GM12878 (cell line): ENCODE results near the gene NUP210. TPM values are rescaled to one million over a fixed set of nuclear protein-coding genes. Genes with fewer than 3 reads are reported as not detected.

Experiments used
- ATAC-seq: fragments of 200-7000 bp; cut with Tn5 transposase; 3 replicates; pipeline ENCODE4 v1.9.1; 2020; ENCODE audit warnings: mild to moderate bottlenecking, moderate library complexity
- BruUV-seq: library from RNA; stranded (reverse); fragments of 400-500 nt; replicated peaks from 2 replicates; lab custom pipeline; 2021; lab: Mats Ljungman, UMichigan
- CTCF ChIA-PET: fragments of 300-600 bp; sonication (Branson Sonifier 250); formaldehyde crosslinking; extraction: SDS; loops from one replicate; lab custom pipeline; 2021; ENCODE audit warnings: inconsistent platforms; lab: Yijun Ruan, JAX
- POLR2A ChIA-PET: fragments of 350-600 bp; formaldehyde crosslinking; extraction: SDS; loops from one replicate; lab custom pipeline; 2021; ENCODE audit warnings: inconsistent platforms; lab: Charles Lee
- RAD21 ChIA-PET: fragments of 300-600 bp; sonication (Branson Sonifier 250); formaldehyde crosslinking; loops from one replicate; lab custom pipeline; 2023; ENCODE audit warnings: antibody characterized with exemption; ENCODE audit not compliant: unreplicated experiment; lab: Charles Lee
- SMC1A ChIA-PET: fragments of 300-600 bp; sonication (Branson Sonifier 250); formaldehyde crosslinking; loops from one replicate; lab custom pipeline; 2023; ENCODE audit not compliant: unreplicated experiment, uncharacterized antibody; lab: Charles Lee
- DNase-seq: peaks from one replicate; pipeline ENCODE4 v3.0.0-alpha.2; 2011; ENCODE audit warnings: low read depth, low spot score
- FAIRE-seq: peaks from 3 replicates; lab custom pipeline; 2011; peaks lifted over from hg19 to GRCh38; lab: Jason Lieb, UNC
- H2AFZ ChIP-seq: 2 replicates; pipeline ENCODE4 v1.6.0; 2011; ENCODE audit warnings: low read depth, low read length, control low read depth; ENCODE audit not compliant: control insufficient read depth
- H3K27ac ChIP-seq: 2 replicates; pipeline ENCODE4 v1.5.1; 2011; ENCODE audit warnings: control low read depth; ENCODE audit not compliant: control insufficient read depth, insufficient read depth
- H3K27me3 ChIP-seq, 2 experiments: replicated peaks in 1 of 2; 2 replicates each; pipeline versions ENCODE4 v1.6.0 to v1.6.1; 2011; ENCODE audit warnings: low read length in 1 of 2; ENCODE audit not compliant: control insufficient read depth in 2 of 2, insufficient read depth in 2 of 2
- H3K36me3 ChIP-seq, 2 experiments: 2 replicates each; pipeline ENCODE4 v1.5.1; 2011; ENCODE audit warnings: low read length in 1 of 2; ENCODE audit not compliant: control insufficient read depth in 2 of 2, insufficient read depth in 2 of 2
- H3K4me1 ChIP-seq: 2 replicates; pipeline ENCODE4 v1.6.1; 2011; ENCODE audit warnings: mild to moderate bottlenecking, low read length, moderate library complexity, mixed read lengths; ENCODE audit not compliant: control insufficient read depth, insufficient read depth
- H3K4me2 ChIP-seq: 2 replicates; pipeline ENCODE4 v1.6.0; 2011; ENCODE audit warnings: control low read depth; ENCODE audit not compliant: control insufficient read depth, insufficient read depth
- H3K4me3 ChIP-seq: fragments of 200-600 bp; sonication (generic); 2 replicates; pipeline ENCODE4 v1.5.1; 2016
- H3K79me2 ChIP-seq: 2 replicates; pipeline ENCODE4 v1.6.0; 2011; ENCODE audit warnings: low read length; ENCODE audit not compliant: control insufficient read depth, insufficient read depth
- H3K9ac ChIP-seq: 2 replicates; pipeline ENCODE4 v1.8.0; 2011; ENCODE audit warnings: low read length, control low read depth, mixed read lengths; ENCODE audit not compliant: control insufficient read depth, insufficient read depth
- H3K9me3 ChIP-seq: replicated peaks from 3 replicates; pipeline ENCODE4 v1.5.1; 2011; ENCODE audit warnings: mild to moderate bottlenecking, low read length; ENCODE audit not compliant: control insufficient read depth, insufficient read depth
- H4K20me1 ChIP-seq: 2 replicates; pipeline ENCODE4 v1.6.0; 2011; ENCODE audit not compliant: control insufficient read depth, insufficient read depth
- BMI1 ChIP-seq: fragments of 450-650 bp; IDR thresholded peaks from 2 replicates; pipeline ENCODE4 v1.6.1; 2016; ENCODE audit warnings: mild to moderate bottlenecking, moderate library complexity, borderline replicate concordance
- CHD4 ChIP-seq: fragments of 200-600 bp; sonication (generic); IDR thresholded peaks from 2 replicates; pipeline ENCODE4 v1.6.1; 2016; ENCODE audit warnings: mild to moderate bottlenecking
- SMAD5 ChIP-seq: IDR thresholded peaks from 2 replicates; pipeline ENCODE4 v1.6.1; 2016; ENCODE audit warnings: antibody characterized with exemption, low read depth
- WGBS: methylation state at CpG from one replicate; pipeline ENCODE4 v1.1.6; 2016; ENCODE audit warnings: low lambda C conversion rate; ENCODE audit not compliant: insufficient replicate concordance, insufficient coverage; ENCODE audit errors: missing lambda C conversion rate; 5-methylcytosine and 5-hydroxymethylcytosine counted together
- in situ Hi-C: fragments of 300-500 bp; cut with MboI; formaldehyde crosslinking; loops from 9 replicates; pipeline ENCODE4 v1.14.3; 2018; ENCODE audit warnings: mixed read lengths
- intact Hi-C: fragments of 100-400 bp; cut with micrococcal nuclease; formaldehyde crosslinking; loops from one replicate; pipeline ENCODE4 v1.14.2; 2022; ENCODE audit not compliant: unreplicated experiment
- polyA plus RNA-seq, 11 experiments: library from polyadenylated mRNA; depleted of rRNA in 4 of 11; unstranded in 6 of 11; stranded (reverse) in 5 of 11; fragments of >200 nt; fragmentation: Nextera tagmentation in 4 of 11; fragmentation: Illumina TruSeq in 1 of 11; extraction: Ambion mirVana in 4 of 11; extraction: Trizol in 1 of 11; gene quantifications; 1 replicate in 1 of 11; 2 replicates in 10 of 11; pipeline versions ENCODE4 v1.2.1 to v1.2.3, GENCODE V29; 2011 to 2016; ENCODE audit warnings: inconsistent platforms in 2 of 11, missing spikeins in 2 of 11, low read depth in 1 of 11
- total RNA-seq, 4 experiments: library from RNA; depleted of rRNA in 3 of 4; stranded (reverse); fragments of >200 nt in 3 of 4; fragmentation: Illumina TruSeq in 1 of 4; extraction: Trizol in 1 of 4; gene quantifications; 2 replicates each; pipeline versions ENCODE4 v1.2.1 to v1.2.3, GENCODE V29; 2013 to 2021
- TF ChIP-seq, protein P1 (sequence below): fragments of 450-650 bp; IDR thresholded peaks from 2 replicates; pipeline ENCODE4 v1.6.1; 2017; ENCODE audit warnings: mild to moderate bottlenecking, moderate library complexity
- TF ChIP-seq, protein P2 (sequence below): fragments of 150-350 bp; IDR thresholded peaks from 2 replicates; pipeline ENCODE4 v1.6.1; 2014; ENCODE audit warnings: mild to moderate bottlenecking, low read depth, low read length
- TF ChIP-seq, protein P3 (sequence below): fragments of 450-650 bp; IDR thresholded peaks from 2 replicates; pipeline ENCODE4 v1.6.1; 2018; ENCODE audit warnings: mild to moderate bottlenecking, low read depth, moderate library complexity; ENCODE audit not compliant: partially characterized antibody
- TF ChIP-seq, protein P4 (sequence below): fragments of 450-650 bp; IDR thresholded peaks from 2 replicates; pipeline ENCODE4 v1.6.1; 2016; ENCODE audit warnings: mild to moderate bottlenecking
- TF ChIP-seq, protein P5 (sequence below): IDR thresholded peaks from 2 replicates; pipeline ENCODE4 v1.6.1; 2012; ENCODE audit warnings: low read length, inconsistent platforms

The NUP210 gene
- total and polyA plus RNA-seq, 10 of the 15 experiments (the other 5 are each of a cell fraction or from before 2014, with no cell fraction given) = 2.9 to 150 (median 76.0) TPM

DNA sequence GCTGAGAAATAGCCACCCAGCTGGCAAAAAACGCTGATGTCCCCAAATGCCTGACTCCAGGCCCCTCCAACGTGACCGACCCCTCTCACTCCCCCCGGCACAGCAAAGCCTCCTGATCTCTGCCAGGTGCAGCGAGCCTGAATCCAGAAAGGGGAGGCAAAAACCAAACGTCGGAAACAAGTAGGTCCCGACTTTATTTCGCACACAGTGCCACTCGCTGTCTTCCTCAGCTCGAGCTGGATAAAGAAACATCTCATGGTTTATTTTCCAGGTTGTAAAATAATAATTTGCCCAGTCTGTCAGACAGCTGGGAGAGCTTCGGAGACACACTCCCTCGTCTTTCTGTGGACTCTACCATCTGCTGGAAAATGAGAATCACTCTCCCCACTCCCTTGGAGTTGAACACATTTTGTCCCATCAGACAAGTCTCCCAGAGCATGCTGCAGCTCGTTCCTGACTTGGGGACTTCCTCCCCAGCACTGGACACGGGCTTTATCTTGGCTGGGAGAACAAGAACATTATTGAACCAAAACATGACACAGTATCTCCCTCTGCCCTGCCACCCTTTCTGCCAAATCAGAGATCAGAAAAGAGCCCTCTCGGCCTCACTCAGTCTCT lies 142.8 kb downstream of the NUP210 start (continued):
- TF ChIP-seq, protein P1, sequence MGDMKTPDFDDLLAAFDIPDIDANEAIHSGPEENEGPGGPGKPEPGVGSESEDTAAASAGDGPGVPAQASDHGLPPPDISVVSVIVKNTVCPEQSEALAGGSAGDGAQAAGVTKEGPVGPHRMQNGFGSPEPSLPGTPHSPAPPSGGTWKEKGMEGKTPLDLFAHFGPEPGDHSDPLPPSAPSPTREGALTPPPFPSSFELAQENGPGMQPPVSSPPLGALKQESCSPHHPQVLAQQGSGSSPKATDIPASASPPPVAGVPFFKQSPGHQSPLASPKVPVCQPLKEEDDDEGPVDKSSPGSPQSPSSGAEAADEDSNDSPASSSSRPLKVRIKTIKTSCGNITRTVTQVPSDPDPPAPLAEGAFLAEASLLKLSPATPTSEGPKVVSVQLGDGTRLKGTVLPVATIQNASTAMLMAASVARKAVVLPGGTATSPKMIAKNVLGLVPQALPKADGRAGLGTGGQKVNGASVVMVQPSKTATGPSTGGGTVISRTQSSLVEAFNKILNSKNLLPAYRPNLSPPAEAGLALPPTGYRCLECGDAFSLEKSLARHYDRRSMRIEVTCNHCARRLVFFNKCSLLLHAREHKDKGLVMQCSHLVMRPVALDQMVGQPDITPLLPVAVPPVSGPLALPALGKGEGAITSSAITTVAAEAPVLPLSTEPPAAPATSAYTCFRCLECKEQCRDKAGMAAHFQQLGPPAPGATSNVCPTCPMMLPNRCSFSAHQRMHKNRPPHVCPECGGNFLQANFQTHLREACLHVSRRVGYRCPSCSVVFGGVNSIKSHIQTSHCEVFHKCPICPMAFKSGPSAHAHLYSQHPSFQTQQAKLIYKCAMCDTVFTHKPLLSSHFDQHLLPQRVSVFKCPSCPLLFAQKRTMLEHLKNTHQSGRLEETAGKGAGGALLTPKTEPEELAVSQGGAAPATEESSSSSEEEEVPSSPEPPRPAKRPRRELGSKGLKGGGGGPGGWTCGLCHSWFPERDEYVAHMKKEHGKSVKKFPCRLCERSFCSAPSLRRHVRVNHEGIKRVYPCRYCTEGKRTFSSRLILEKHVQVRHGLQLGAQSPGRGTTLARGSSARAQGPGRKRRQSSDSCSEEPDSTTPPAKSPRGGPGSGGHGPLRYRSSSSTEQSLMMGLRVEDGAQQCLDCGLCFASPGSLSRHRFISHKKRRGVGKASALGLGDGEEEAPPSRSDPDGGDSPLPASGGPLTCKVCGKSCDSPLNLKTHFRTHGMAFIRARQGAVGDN = no peak
- TF ChIP-seq CHD4 (no peak), BMI1 (no peak), SMAD5 (no peak)

DNA sequence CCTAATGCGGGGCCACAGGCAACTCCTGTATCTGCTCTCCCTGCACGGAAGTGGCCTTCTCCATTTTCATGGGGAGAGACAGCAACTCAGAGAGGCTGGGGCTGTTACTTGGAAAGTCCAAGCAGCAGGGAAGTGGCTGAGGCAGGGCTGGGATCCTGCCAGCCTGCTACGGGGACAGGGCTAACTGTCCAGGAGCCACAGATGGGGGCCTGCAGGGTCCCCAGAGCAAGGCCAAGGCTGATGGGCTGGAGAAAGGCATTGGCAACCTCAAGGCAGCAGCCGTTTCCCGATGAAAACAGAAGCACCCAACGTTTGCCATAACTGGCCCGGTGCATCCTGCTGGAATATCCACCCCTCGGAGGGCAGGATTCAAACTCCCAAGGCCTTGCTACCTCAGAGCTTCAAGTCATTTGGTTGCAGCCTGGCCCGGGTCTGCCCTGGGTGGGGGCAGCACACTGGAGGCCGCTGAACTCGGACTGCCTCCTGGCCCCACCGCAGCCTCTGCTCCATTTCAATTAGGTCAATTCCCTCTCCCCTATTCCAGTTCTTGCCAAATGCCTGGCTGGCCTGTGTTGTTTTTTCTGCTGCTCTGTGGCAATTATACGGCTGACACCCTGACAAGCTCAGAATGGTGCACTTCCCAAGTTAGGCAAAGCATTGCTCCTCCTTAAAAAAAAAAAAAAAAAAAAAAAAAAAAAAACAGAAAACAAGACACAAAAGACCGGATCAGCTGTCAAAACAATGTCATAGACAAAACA lies 143.5 kb downstream of the NUP210 start:
- DNase-seq (no peak), ATAC-seq (no peak), FAIRE-seq (no peak)
- no peaks in the 10 kb centered on the region for H3K79me2 ChIP-seq
- no peak overlapping the region for H3K4me2 ChIP-seq
- H3K4me1 ChIP-seq = no peaks in the 10 kb centered on the region
- ChIA-PET RAD21 (no interaction called here), CTCF (interaction anchor here (0.6 to 1.2 kb wide), 2 partner anchors 11 to 371 kb away, joined by 3 to 4 read pairs; no protein-coding TSS in a partner anchor), POLR2A (interaction anchor here (0.6 kb wide), 2 partner anchors 150 to 650 kb away, joined by 4 to 5 read pairs; no protein-coding TSS in a partner anchor), SMC1A (no interaction called here)
- no TSS peak for BruUV-seq
- in situ Hi-C loops (no loop called here), intact Hi-C loops (no loop called here)
- WGBS = 30% methylated on average over 14 of the region's 14 CpGs
- H2AFZ ChIP-seq = no peak overlapping the region
- H3K9me3 ChIP-seq = no peaks in the 10 kb centered on the region
- peaks cover 1 to 16% of the 10 kb centered on the region in 2 experiments; a peak in 3 of 4 replicates for H3K27me3 ChIP-seq
- H3K36me3 ChIP-seq = no peaks in the 10 kb centered on the region
- H3K27ac ChIP-seq = no peak overlapping the region
- H3K4me3 ChIP-seq = no peak overlapping the region
- no peak overlapping the region for H3K9ac ChIP-seq
- no peaks in the 10 kb centered on the region for H4K20me1 ChIP-seq
- TF ChIP-seq, protein P2, sequence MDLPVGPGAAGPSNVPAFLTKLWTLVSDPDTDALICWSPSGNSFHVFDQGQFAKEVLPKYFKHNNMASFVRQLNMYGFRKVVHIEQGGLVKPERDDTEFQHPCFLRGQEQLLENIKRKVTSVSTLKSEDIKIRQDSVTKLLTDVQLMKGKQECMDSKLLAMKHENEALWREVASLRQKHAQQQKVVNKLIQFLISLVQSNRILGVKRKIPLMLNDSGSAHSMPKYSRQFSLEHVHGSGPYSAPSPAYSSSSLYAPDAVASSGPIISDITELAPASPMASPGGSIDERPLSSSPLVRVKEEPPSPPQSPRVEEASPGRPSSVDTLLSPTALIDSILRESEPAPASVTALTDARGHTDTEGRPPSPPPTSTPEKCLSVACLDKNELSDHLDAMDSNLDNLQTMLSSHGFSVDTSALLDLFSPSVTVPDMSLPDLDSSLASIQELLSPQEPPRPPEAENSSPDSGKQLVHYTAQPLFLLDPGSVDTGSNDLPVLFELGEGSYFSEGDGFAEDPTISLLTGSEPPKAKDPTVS = no peak
- TF ChIP-seq, protein P3, sequence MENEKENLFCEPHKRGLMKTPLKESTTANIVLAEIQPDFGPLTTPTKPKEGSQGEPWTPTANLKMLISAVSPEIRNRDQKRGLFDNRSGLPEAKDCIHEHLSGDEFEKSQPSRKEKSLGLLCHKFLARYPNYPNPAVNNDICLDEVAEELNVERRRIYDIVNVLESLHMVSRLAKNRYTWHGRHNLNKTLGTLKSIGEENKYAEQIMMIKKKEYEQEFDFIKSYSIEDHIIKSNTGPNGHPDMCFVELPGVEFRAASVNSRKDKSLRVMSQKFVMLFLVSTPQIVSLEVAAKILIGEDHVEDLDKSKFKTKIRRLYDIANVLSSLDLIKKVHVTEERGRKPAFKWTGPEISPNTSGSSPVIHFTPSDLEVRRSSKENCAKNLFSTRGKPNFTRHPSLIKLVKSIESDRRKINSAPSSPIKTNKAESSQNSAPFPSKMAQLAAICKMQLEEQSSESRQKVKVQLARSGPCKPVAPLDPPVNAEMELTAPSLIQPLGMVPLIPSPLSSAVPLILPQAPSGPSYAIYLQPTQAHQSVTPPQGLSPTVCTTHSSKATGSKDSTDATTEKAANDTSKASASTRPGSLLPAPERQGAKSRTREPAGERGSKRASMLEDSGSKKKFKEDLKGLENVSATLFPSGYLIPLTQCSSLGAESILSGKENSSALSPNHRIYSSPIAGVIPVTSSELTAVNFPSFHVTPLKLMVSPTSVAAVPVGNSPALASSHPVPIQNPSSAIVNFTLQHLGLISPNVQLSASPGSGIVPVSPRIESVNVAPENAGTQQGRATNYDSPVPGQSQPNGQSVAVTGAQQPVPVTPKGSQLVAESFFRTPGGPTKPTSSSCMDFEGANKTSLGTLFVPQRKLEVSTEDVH = no peak
- TF ChIP-seq, protein P4, sequence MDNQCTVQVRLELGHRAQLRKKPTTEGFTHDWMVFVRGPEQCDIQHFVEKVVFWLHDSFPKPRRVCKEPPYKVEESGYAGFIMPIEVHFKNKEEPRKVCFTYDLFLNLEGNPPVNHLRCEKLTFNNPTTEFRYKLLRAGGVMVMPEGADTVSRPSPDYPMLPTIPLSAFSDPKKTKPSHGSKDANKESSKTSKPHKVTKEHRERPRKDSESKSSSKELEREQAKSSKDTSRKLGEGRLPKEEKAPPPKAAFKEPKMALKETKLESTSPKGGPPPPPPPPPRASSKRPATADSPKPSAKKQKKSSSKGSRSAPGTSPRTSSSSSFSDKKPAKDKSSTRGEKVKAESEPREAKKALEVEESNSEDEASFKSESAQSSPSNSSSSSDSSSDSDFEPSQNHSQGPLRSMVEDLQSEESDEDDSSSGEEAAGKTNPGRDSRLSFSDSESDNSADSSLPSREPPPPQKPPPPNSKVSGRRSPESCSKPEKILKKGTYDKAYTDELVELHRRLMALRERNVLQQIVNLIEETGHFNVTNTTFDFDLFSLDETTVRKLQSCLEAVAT = no peak
- TF ChIP-seq, protein P5, sequence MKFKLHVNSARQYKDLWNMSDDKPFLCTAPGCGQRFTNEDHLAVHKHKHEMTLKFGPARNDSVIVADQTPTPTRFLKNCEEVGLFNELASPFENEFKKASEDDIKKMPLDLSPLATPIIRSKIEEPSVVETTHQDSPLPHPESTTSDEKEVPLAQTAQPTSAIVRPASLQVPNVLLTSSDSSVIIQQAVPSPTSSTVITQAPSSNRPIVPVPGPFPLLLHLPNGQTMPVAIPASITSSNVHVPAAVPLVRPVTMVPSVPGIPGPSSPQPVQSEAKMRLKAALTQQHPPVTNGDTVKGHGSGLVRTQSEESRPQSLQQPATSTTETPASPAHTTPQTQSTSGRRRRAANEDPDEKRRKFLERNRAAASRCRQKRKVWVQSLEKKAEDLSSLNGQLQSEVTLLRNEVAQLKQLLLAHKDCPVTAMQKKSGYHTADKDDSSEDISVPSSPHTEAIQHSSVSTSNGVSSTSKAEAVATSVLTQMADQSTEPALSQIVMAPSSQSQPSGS = no peak
